IMR-90 (cell line): ENCODE results near the gene PRKAG2. TPM values are rescaled to one million over a fixed set of nuclear protein-coding genes. Genes with fewer than 3 reads are reported as not detected.

Experiments used
- ATAC-seq: fragments of 200-7000 bp; cut with Tn5 transposase; 2 replicates; pipeline ENCODE4 v1.9.1; 2020; ENCODE audit warnings: low read depth, mild to moderate bottlenecking, moderate library complexity
- BruUV-seq: library from RNA; stranded (reverse); fragments of 400-500 nt; replicated peaks from 2 replicates; lab custom pipeline; 2021; lab: Mats Ljungman, UMichigan
- CTCF ChIA-PET: fragments of 300-600 bp; formaldehyde crosslinking; extraction: SDS; loops from one replicate; lab custom pipeline; 2021; ENCODE audit warnings: antibody characterized with exemption; lab: Yijun Ruan, JAX
- POLR2A ChIA-PET: fragments of 300-600 bp; sonication (Branson Sonifier 250); formaldehyde crosslinking; loops from one replicate; lab custom pipeline; 2022; ENCODE audit warnings: antibody characterized with exemption; ENCODE audit not compliant: unreplicated experiment; lab: Charles Lee
- DNase-seq: peaks from one replicate; pipeline ENCODE4 v3.0.0; 2013
- H2AFZ ChIP-seq: replicated peaks from 2 replicates; pipeline ENCODE3; 2013; ENCODE audit warnings: low read length, mild to moderate bottlenecking; ENCODE audit not compliant: poor library complexity
- H2AK5ac ChIP-seq: 2 replicates; pipeline ENCODE4 v1.6.1; 2013; ENCODE audit warnings: low read depth, low read length, inconsistent platforms
- H2AK9ac ChIP-seq: replicated peaks from 2 replicates; pipeline ENCODE3; 2013; ENCODE audit warnings: mild to moderate bottlenecking, low read depth, low read length, moderate library complexity; ENCODE audit not compliant: poor library complexity
- H2BK120ac ChIP-seq: 2 replicates; pipeline ENCODE4 v1.6.1; 2013; ENCODE audit warnings: low read depth, low read length, inconsistent platforms
- H2BK15ac ChIP-seq: 3 replicates; pipeline ENCODE4 v1.6.1; 2013; ENCODE audit warnings: low read depth, low read length, inconsistent platforms
- H2BK20ac ChIP-seq: 2 replicates; pipeline ENCODE4 v1.6.1; 2013; ENCODE audit warnings: low read depth, mild to moderate bottlenecking, inconsistent platforms, low read length, moderate library complexity
- H2BK5ac ChIP-seq: 2 replicates; pipeline ENCODE4 v1.6.1; 2013; ENCODE audit warnings: mild to moderate bottlenecking, low read depth, low read length, inconsistent platforms; ENCODE audit not compliant: poor library complexity, severe bottlenecking
- H3K14ac ChIP-seq: replicated peaks from 2 replicates; pipeline ENCODE4 v1.6.1; 2013; ENCODE audit warnings: low read depth, low read length, inconsistent platforms
- H3K18ac ChIP-seq: 2 replicates; pipeline ENCODE4 v1.6.1; 2013; ENCODE audit warnings: low read depth, low read length, control low read depth
- H3K23ac ChIP-seq: 2 replicates; pipeline ENCODE4 v1.6.1; 2013; ENCODE audit warnings: low read depth, low read length, inconsistent platforms
- H3K27ac ChIP-seq: 2 replicates; pipeline ENCODE4 v1.5.1; 2013; ENCODE audit warnings: mild to moderate bottlenecking, control low read depth, low read length; ENCODE audit not compliant: insufficient read depth
- H3K27me3 ChIP-seq: 2 replicates; pipeline ENCODE4 v1.6.1; 2013; ENCODE audit warnings: low read length; ENCODE audit not compliant: control insufficient read depth, insufficient read depth
- H3K36me3 ChIP-seq: 2 replicates; pipeline ENCODE4 v1.6.1; 2013; ENCODE audit warnings: low read length, mixed read lengths; ENCODE audit not compliant: control insufficient read depth, insufficient read depth
- H3K4ac ChIP-seq: 2 replicates; pipeline ENCODE4 v1.6.1; 2013; ENCODE audit warnings: low read depth, low read length, inconsistent platforms
- H3K4me1 ChIP-seq: 2 replicates; pipeline ENCODE4 v1.6.1; 2013; ENCODE audit warnings: low read length, mixed read lengths; ENCODE audit not compliant: control insufficient read depth, insufficient read depth
- H3K4me2 ChIP-seq: 2 replicates; pipeline ENCODE4 v1.6.1; 2013; ENCODE audit warnings: low read depth, mild to moderate bottlenecking, control low read depth, low read length, moderate library complexity
- H3K4me3 ChIP-seq: 2 replicates; pipeline ENCODE4 v1.5.1; 2013; ENCODE audit warnings: low read depth, mild to moderate bottlenecking, control low read depth, low read length, moderate library complexity; ENCODE audit not compliant: insufficient read depth
- H3K56ac ChIP-seq: 2 replicates; pipeline ENCODE4 v1.6.1; 2013; ENCODE audit warnings: low read length, inconsistent platforms; ENCODE audit not compliant: insufficient read depth; ENCODE audit errors: extremely low read depth
- H3K79me1 ChIP-seq, 2 experiments: 2 replicates each; pipeline ENCODE4 v1.6.1; 2013; ENCODE audit warnings: low read length in 2 of 2, inconsistent platforms in 1 of 2, low read depth in 1 of 2
- H3K9ac ChIP-seq: 2 replicates; pipeline ENCODE4 v1.6.1; 2013; ENCODE audit warnings: low read depth, low read length, control low read depth
- H3K9me1 ChIP-seq: 2 replicates; pipeline ENCODE4 v1.6.1; 2013; ENCODE audit warnings: low read length, inconsistent platforms; ENCODE audit not compliant: insufficient read depth
- H3K9me3 ChIP-seq: 2 replicates; pipeline ENCODE4 v1.6.1; 2013; ENCODE audit warnings: low read length; ENCODE audit not compliant: control insufficient read depth, insufficient read depth
- H4K20me1 ChIP-seq: 2 replicates; pipeline ENCODE4 v1.6.1; 2013; ENCODE audit warnings: low read length, inconsistent platforms; ENCODE audit not compliant: insufficient read depth
- H4K5ac ChIP-seq: 2 replicates; pipeline ENCODE4 v1.6.1; 2013; ENCODE audit warnings: mild to moderate bottlenecking, low read depth, low read length, control low read depth
- H4K8ac ChIP-seq, 2 experiments: 2 replicates each; pipeline ENCODE4 v1.6.1; 2013; ENCODE audit warnings: low read depth in 2 of 2, low read length in 2 of 2, control low read depth in 1 of 2, inconsistent platforms in 1 of 2
- H4K91ac ChIP-seq: 2 replicates; pipeline ENCODE4 v1.6.1; 2013; ENCODE audit warnings: low read depth, low read length, inconsistent platforms; ENCODE audit not compliant: insufficient read depth
- BHLHE40 ChIP-seq: fragments of 150-350 bp; IDR thresholded peaks from 2 replicates; pipeline ENCODE4 v1.6.1; 2016; ENCODE audit warnings: mild to moderate bottlenecking, low read depth, low read length
- CEBPB ChIP-seq: IDR thresholded peaks from 2 replicates; pipeline ENCODE4 v1.6.1; 2012; ENCODE audit warnings: low read depth, low read length, improper control_type of control experiment
- FOS ChIP-seq: fragments of 150-350 bp; IDR thresholded peaks from 2 replicates; pipeline ENCODE4 v1.6.1; 2016; ENCODE audit warnings: low read depth, low read length
- MAFK ChIP-seq: IDR thresholded peaks from 2 replicates; pipeline ENCODE4 v1.6.1; 2012; ENCODE audit warnings: low read depth, low read length, improper control_type of control experiment
- MAZ ChIP-seq: IDR thresholded peaks from 2 replicates; pipeline ENCODE4 v1.6.1; 2012; ENCODE audit warnings: low read depth, mild to moderate bottlenecking, low read length, improper control_type of control experiment, moderate library complexity, borderline replicate concordance
- NFE2L2 ChIP-seq: fragments of 150-350 bp; IDR thresholded peaks from 2 replicates; pipeline ENCODE4 v1.6.1; 2016; ENCODE audit warnings: low read depth, mild to moderate bottlenecking, low read length
- SMC3 ChIP-seq: fragments of 150-350 bp; IDR thresholded peaks from 2 replicates; pipeline ENCODE4 v1.6.1; 2016; ENCODE audit warnings: low read depth, mild to moderate bottlenecking, antibody characterized with exemption, low read length, moderate library complexity
- WGBS, 2 experiments: methylation state at CpG; one replicate each; pipeline versions ENCODE4 v1.1.5 to v1.1.7; 2013; ENCODE audit warnings: missing lambda C conversion rate in 2 of 2; ENCODE audit not compliant: insufficient read length in 1 of 2; ENCODE audit errors: extremely low coverage in 2 of 2; 5-methylcytosine and 5-hydroxymethylcytosine counted together
- dilution Hi-C: fragments of 300-500 bp; cut with HindIII; formaldehyde crosslinking; loops from one replicate; pipeline ENCODE4 v1.14.3; 2018; ENCODE audit warnings: low sequenced_read_pairs; ENCODE audit not compliant: unreplicated experiment
- in situ Hi-C: fragments of 300-500 bp; cut with MboI; formaldehyde crosslinking; loops from 3 replicates; pipeline ENCODE4 v1.14.3; 2019; ENCODE audit warnings: low sequenced_read_pairs, inconsistent platforms, mixed read lengths
- intact Hi-C: fragments of 100-400 bp; cut with micrococcal nuclease; formaldehyde crosslinking; loops from 2 replicates; pipeline ENCODE4 v1.10.0; 2022
- polyA plus RNA-seq, 3 experiments: library from polyadenylated mRNA; depleted of rRNA; stranded (reverse); fragments of >200 nt; gene quantifications; 2 replicates each; pipeline ENCODE4 v1.2.3, GENCODE V29; 2012; ENCODE audit warnings: low replicate concordance in 1 of 3
- total RNA-seq: library from RNA; depleted of rRNA; stranded (reverse); fragments of >200 nt; gene quantifications from 2 replicates; pipeline ENCODE4 v1.2.3, GENCODE V29; 2012
- TF ChIP-seq, protein P1 (sequence below): fragments of 150-350 bp; IDR thresholded peaks from 2 replicates; pipeline ENCODE4 v1.6.1; 2017; ENCODE audit warnings: mild to moderate bottlenecking, antibody characterized with exemption, low read length, low read depth

PRKAG2 gene
- total and polyA plus RNA-seq, 2 of the 4 experiments (the other 2 are of a cell fraction): 15.4 to 21.6 TPM

DNA sequence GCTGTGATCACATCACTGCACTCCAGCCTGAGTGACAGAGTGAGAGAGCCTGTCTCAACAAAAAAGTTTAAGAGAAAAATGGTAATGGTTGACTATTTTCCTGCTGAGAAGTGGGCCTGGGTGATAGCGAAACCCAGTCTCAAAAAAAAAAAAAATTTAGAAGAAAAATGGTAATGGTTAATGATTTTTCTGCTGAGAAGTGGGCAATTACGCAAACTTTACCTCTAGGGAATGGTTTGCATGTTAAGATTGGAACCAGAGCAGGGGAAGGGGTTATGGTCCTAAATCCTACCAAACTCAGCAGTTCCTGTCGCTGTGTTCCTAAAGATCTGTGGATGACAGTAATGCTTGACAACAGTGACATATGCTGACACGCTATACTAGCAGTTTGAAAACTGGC is 226.8 kb downstream of the PRKAG2 start:
- H3K4ac ChIP-seq: peak overlapping the region; percentile 78
- H4K20me1 ChIP-seq: no peaks in the 10 kb centered on the region
- peaks cover 2% of the 10 kb centered on the region for H3K9me3 ChIP-seq
- no peak overlapping the region for H3K56ac ChIP-seq
- no peak overlapping the region for H3K4me3 ChIP-seq
- peak overlapping the region; percentile 92; the same call in 2 of the 3 replicates for H2BK15ac ChIP-seq
- H3K14ac ChIP-seq: peak overlapping the region; percentile 64; the same call in 1 of the 2 replicates
- no peak overlapping the region for H3K9ac ChIP-seq
- H2BK120ac ChIP-seq: peak overlapping the region; percentile 76
- peak overlapping the region; percentile 46 to 63; a peak in 3 of 4 replicates for H4K8ac ChIP-seq
- no CpG with 5 or more reads among the region's 4 CpGs for WGBS, 2 experiments
- peaks cover 16% of the 10 kb centered on the region for H3K4me1 ChIP-seq
- intact Hi-C loops (no loop called here), dilution Hi-C loops (no loop called here), in situ Hi-C loops (no loop called here)
- no peak overlapping the region for H3K23ac ChIP-seq
- H3K9me1 ChIP-seq: peaks cover 18% of the 10 kb centered on the region
- CTCF ChIA-PET: interaction anchor here (0.5 kb wide), 1 partner anchor 36 kb away, joined by 4 read pairs; no protein-coding TSS in a partner anchor
- peak overlapping the region; percentile 97 for H3K18ac ChIP-seq
- H2BK5ac ChIP-seq: peak overlapping the region; percentile 41
- peak overlapping the region; percentile 89 for H2AK5ac ChIP-seq
- POLR2A ChIA-PET: no interaction called here
- no peak overlapping the region for H3K4me2 ChIP-seq
- H4K5ac ChIP-seq: peak overlapping the region; percentile 86
- H4K91ac ChIP-seq: peak overlapping the region; percentile 85
- BruUV-seq: no TSS peak
- no peak for ATAC-seq
- H3K36me3 ChIP-seq: no peaks in the 10 kb centered on the region
- no peaks in the 10 kb centered on the region for H3K79me1 ChIP-seq
- H2AK9ac ChIP-seq: no peak overlapping the region
- no peak for DNase-seq
- no peaks in the 10 kb centered on the region for H3K27me3 ChIP-seq
- TF ChIP-seq, protein P1, sequence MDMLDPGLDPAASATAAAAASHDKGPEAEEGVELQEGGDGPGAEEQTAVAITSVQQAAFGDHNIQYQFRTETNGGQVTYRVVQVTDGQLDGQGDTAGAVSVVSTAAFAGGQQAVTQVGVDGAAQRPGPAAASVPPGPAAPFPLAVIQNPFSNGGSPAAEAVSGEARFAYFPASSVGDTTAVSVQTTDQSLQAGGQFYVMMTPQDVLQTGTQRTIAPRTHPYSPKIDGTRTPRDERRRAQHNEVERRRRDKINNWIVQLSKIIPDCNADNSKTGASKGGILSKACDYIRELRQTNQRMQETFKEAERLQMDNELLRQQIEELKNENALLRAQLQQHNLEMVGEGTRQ: no peak
- TF ChIP-seq CEBPB (peak; percentile 68), FOS (no peak), MAFK (no peak), SMC3 (no peak), BHLHE40 (no peak), NFE2L2 (no peak), MAZ (no peak)
- peak overlapping the region; percentile 41; the same call in 1 of the 2 replicates for H3K27ac ChIP-seq
- no peak overlapping the region for H2AFZ ChIP-seq
- H2BK20ac ChIP-seq: peak overlapping the region; percentile 78
